HG02870 (cell line): Measurements from ENCODE around the gene KCP.

Experiments used
- ATAC-seq: cut with Tn5 transposase; IDR thresholded peaks from one replicate; pipeline ENCODE4 v1.9.1; 2021; ENCODE audit warnings: mild to moderate bottlenecking, moderate library complexity; ENCODE audit not compliant: unreplicated experiment

KCP gene

GRCh38 chr7:128843938-128844621 lies 66.4 kb downstream of the KCP start:
- no peak for ATAC-seq

GRCh38 chr7:128842674-128843641 lies 67.6 kb downstream of the KCP start:
- no peak for ATAC-seq

GRCh38 chr7:128841921-128842673 lies 68.4 kb downstream of the KCP start:
- no peak for ATAC-seq

GRCh38 chr7:128841171-128841690 lies 69.3 kb downstream of the KCP start:
- no peak for ATAC-seq

GRCh38 chr7:128840326-128841170 lies 70.0 kb downstream of the KCP start:
- no peak for ATAC-seq

GRCh38 chr7:128839751-128840177 lies 70.7 kb downstream of the KCP start:
- no peak for ATAC-seq

- ATAC-seq = no peak
Measured at GRCh38 chr7:128838981-128839731, 71.4 kb downstream of the KCP start.

- ATAC-seq = no peak
Measured at GRCh38 chr7:128838109-128838779, 72.3 kb downstream of the KCP start.

GRCh38 chr7:128837521-128837921 lies 73.0 kb downstream of the KCP start:
- ATAC-seq = no peak

- no peak for ATAC-seq
Measured at GRCh38 chr7:128836729-128837348, 73.7 kb downstream of the KCP start.

- no peak for ATAC-seq
Measured at GRCh38 chr7:128835790-128836641, 74.5 kb downstream of the KCP start.

- no peak for ATAC-seq
Measured at GRCh38 chr7:128835231-128835751, 75.2 kb downstream of the KCP start.

- no peak for ATAC-seq
Measured at GRCh38 chr7:128833946-128834325, 76.6 kb downstream of the KCP start.

- ATAC-seq = no peak
Measured at GRCh38 chr7:128833148-128833945, 77.2 kb downstream of the KCP start.

- ATAC-seq = no peak
Measured at GRCh38 chr7:128832880-128833147, 77.7 kb downstream of the KCP start.

- no peak for ATAC-seq
Measured at GRCh38 chr7:128831994-128832879, 78.3 kb downstream of the KCP start.
